K562 (cell line): ENCODE data around the gene TMEM209. TPM values are rescaled to one million over a fixed set of nuclear protein-coding genes. Genes with fewer than 3 reads are reported as not detected.
A peak's percentile ranks its signal among the peaks of the same experiment; 100 is the strongest.

Source experiments
- CXXC5 ChIP-seq: fragments of 250-450 bp; sonication (Bioruptor Pico); IDR thresholded peaks from 2 replicates; pipeline ENCODE4 v1.8.0; 2022; ENCODE audit warnings: inconsistent platforms, mild to moderate bottlenecking, moderate library complexity
- E2F4 ChIP-seq: sonication (generic); formaldehyde crosslinking; IDR thresholded peaks from 2 replicates; pipeline ENCODE4 v1.8.0; 2022; ENCODE audit warnings: mild to moderate bottlenecking, low read depth, missing genetic modification reagents
- EGR1 ChIP-seq: fragments of 450-650 bp; conservative IDR thresholded peaks from 2 replicates; pipeline ENCODE4 v1.6.1; 2017; ENCODE audit warnings: mild to moderate bottlenecking
- ETV5 ChIP-seq: sonication (generic); formaldehyde crosslinking; IDR thresholded peaks from 2 replicates; pipeline ENCODE4 v1.4.0; 2020; ENCODE audit warnings: low read depth, mild to moderate bottlenecking, missing genetic modification reagents
- FOSL1 ChIP-seq: fragments of 200-800 bp; sonication (Bioruptor generic); conservative IDR thresholded peaks from 2 replicates; pipeline ENCODE4 v1.6.1; 2016; ENCODE audit warnings: missing genetic modification characterization, missing compliant biosample characterization
- HNRNPLL ChIP-seq: fragments of 200-400 bp; formaldehyde crosslinking; IDR thresholded peaks from 2 replicates; pipeline ENCODE4 v1.6.1; 2017; ENCODE audit warnings: low read length, low read depth, mild to moderate bottlenecking; ENCODE audit not compliant: poor library complexity, severe bottlenecking
- ILK ChIP-seq: fragments of 450-650 bp; IDR thresholded peaks from 2 replicates; pipeline ENCODE4 v1.6.1; 2016; ENCODE audit warnings: missing genetic modification characterization, low read depth, mild to moderate bottlenecking, missing compliant biosample characterization, moderate library complexity, borderline replicate concordance
- JUN ChIP-seq, 2 experiments: sonication (generic) in 1 of 2; formaldehyde crosslinking in 1 of 2; IDR thresholded peaks; 2 replicates each; pipeline versions ENCODE4 v1.6.1 to v1.8.0; 2012 to 2022; ENCODE audit warnings: borderline replicate concordance in 2 of 2, mild to moderate bottlenecking in 2 of 2, improper control_type of control experiment in 1 of 2, low read depth in 1 of 2, low read length in 1 of 2, missing genetic modification reagents in 1 of 2
- MCM5 ChIP-seq: fragments of 450-650 bp; IDR thresholded peaks from 2 replicates; pipeline ENCODE4 v1.6.1; 2016; ENCODE audit warnings: low read depth
- MYBL2 ChIP-seq, 2 experiments: fragments of 450-650 bp in 1 of 2; sonication (generic) in 1 of 2; formaldehyde crosslinking in 1 of 2; IDR thresholded peaks; 2 replicates each; pipeline versions ENCODE4 v1.6.1 to v1.8.1; 2017 to 2022; ENCODE audit warnings: borderline replicate concordance in 1 of 2, inconsistent platforms in 1 of 2, low read depth in 1 of 2, mild to moderate bottlenecking in 1 of 2, missing genetic modification reagents in 1 of 2, moderate library complexity in 1 of 2
- POU5F1 ChIP-seq: fragments of 150-350 bp; IDR thresholded peaks from 2 replicates; pipeline ENCODE4 v1.6.1; 2014; ENCODE audit warnings: borderline replicate concordance, low read length, low read depth, mild to moderate bottlenecking; ENCODE audit not compliant: partially characterized antibody
- PURB ChIP-seq: sonication (generic); formaldehyde crosslinking; IDR thresholded peaks from 2 replicates; pipeline ENCODE4 v1.9.0; 2021; ENCODE audit warnings: low read depth, mild to moderate bottlenecking, missing genetic modification reagents
- SMARCE1 ChIP-seq: fragments of 450-650 bp; IDR thresholded peaks from 2 replicates; pipeline ENCODE4 v1.7.1; 2016; ENCODE audit warnings: mild to moderate bottlenecking
- ZBTB7A ChIP-seq: IDR thresholded peaks from 2 replicates; pipeline ENCODE4 v1.6.1; 2011; ENCODE audit warnings: low read depth, mild to moderate bottlenecking, low read length, moderate library complexity, borderline replicate concordance; ENCODE audit not compliant: control insufficient read depth
- ZFPM2 ChIP-seq: fragments of 250-450 bp; sonication (Bioruptor Pico); IDR thresholded peaks from 2 replicates; pipeline ENCODE4 v1.5.1; 2022; ENCODE audit warnings: mild to moderate bottlenecking
- ZNF263 ChIP-seq: sonication (generic); formaldehyde crosslinking; IDR thresholded peaks from 2 replicates; pipeline ENCODE4 v1.8.0; 2022; ENCODE audit warnings: mild to moderate bottlenecking, missing genetic modification reagents, borderline replicate concordance
- ZNF561 ChIP-seq: fragments of 450-650 bp; formaldehyde crosslinking; conservative IDR thresholded peaks from 2 replicates; pipeline ENCODE4 v1.4.0; 2020; ENCODE audit warnings: mild to moderate bottlenecking, moderate library complexity
- polyA plus RNA-seq, 8 experiments: library from polyadenylated mRNA; depleted of rRNA in 4 of 8; stranded (reverse) in 5 of 8; unstranded in 3 of 8; fragments of >200 nt; fragmentation: Nextera tagmentation in 2 of 8; fragmentation: Illumina TruSeq in 1 of 8; extraction: Ambion mirVana in 2 of 8; extraction: Trizol in 1 of 8; gene quantifications; 2 replicates each; pipeline versions ENCODE4 v1.2.1 to v1.2.3, GENCODE V29; 2011 to 2014; ENCODE audit warnings: inconsistent platforms in 1 of 8, missing spikeins in 1 of 8
- total RNA-seq, 7 experiments: library from RNA; depleted of rRNA in 6 of 7; stranded (reverse); fragments of >200 nt in 6 of 7; fragmentation: Illumina TruSeq in 2 of 7; extraction: Trizol in 2 of 7; gene quantifications; 2 replicates each; pipeline versions ENCODE4 v1.2.1 to v1.2.3, GENCODE V29; 2011 to 2021; ENCODE audit warnings: low replicate concordance in 1 of 7
- TF ChIP-seq, protein P1 (sequence below): fragments of 450-650 bp; formaldehyde crosslinking; conservative IDR thresholded peaks from 2 replicates; pipeline ENCODE4 v1.4.0; 2022; ENCODE audit warnings: mild to moderate bottlenecking, missing genetic modification characterization
- TF ChIP-seq, protein P2 (sequence below): sonication (generic); formaldehyde crosslinking; IDR thresholded peaks from 2 replicates; pipeline ENCODE4 v1.8.1; 2023; ENCODE audit warnings: mild to moderate bottlenecking, missing genetic modification reagents
- TF ChIP-seq, protein P3 (sequence below), 2 experiments: fragments of 250-450 bp in 1 of 2; fragments of 450-650 bp in 1 of 2; sonication (Bioruptor Pico) in 1 of 2; IDR thresholded peaks; 2 replicates each; pipeline versions ENCODE4 v1.6.1 to v1.8.0; 2016 to 2021; ENCODE audit warnings: mild to moderate bottlenecking in 2 of 2, moderate library complexity in 2 of 2, missing compliant biosample characterization in 1 of 2, missing genetic modification characterization in 1 of 2

Gene TMEM209
- total and polyA plus RNA-seq, 9 of the 15 experiments (the other 6 are each of a cell fraction or from before 2014, with no cell fraction given): 36.8 to 116 (median 76.6) TPM

GRCh38 chr7:130141884-130142653 lies 63.1 kb downstream of the TMEM209 start (continued):
- TF ChIP-seq E2F4 (CRISPR knock-in tag) (peak; percentile 52; the same call in 1 of the 2 replicates), CXXC5 (no peak), ZNF561 (CRISPR knock-in tag) (no peak), ETV5 (CRISPR knock-in tag) (0 out of 2 replicates have a peak, but pooled peaks have one; percentile 15), JUN (IDR thresholded peaks at IDR 0.05; ENCODE audit: borderline replicate concordance, low read depth, low read length) (no peak), JUN (CRISPR knock-in tag; IDR thresholded peaks at IDR 0.05; ENCODE audit: borderline replicate concordance) (peak; percentile 8; the same call in 1 of the 2 replicates), ZNF263 (CRISPR knock-in tag) (peak; percentile 46; the same call in 1 of the 2 replicates), ILK (tag) (no peak), SMARCE1 (no peak), FOSL1 (tag) (no peak), HNRNPLL (peak; percentile 5), ZFPM2 (CRISPR knock-in tag) (no peak), EGR1 (peak; percentile 51), ZBTB7A (peak; percentile 25; the same call in 1 of the 2 replicates), PURB (no peak), MYBL2 (IDR thresholded peaks at IDR 0.05; ENCODE audit: low read depth) (no peak), MYBL2 (CRISPR knock-in tag; IDR thresholded peaks at IDR 0.05; ENCODE audit: borderline replicate concordance) (no peak), POU5F1 (no peak), MCM5 (no peak)
- TF ChIP-seq, protein P1, sequence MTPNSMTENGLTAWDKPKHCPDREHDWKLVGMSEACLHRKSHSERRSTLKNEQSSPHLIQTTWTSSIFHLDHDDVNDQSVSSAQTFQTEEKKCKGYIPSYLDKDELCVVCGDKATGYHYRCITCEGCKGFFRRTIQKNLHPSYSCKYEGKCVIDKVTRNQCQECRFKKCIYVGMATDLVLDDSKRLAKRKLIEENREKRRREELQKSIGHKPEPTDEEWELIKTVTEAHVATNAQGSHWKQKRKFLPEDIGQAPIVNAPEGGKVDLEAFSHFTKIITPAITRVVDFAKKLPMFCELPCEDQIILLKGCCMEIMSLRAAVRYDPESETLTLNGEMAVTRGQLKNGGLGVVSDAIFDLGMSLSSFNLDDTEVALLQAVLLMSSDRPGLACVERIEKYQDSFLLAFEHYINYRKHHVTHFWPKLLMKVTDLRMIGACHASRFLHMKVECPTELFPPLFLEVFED (CRISPR knock-in tag): no peak
- TF ChIP-seq, protein P2, sequence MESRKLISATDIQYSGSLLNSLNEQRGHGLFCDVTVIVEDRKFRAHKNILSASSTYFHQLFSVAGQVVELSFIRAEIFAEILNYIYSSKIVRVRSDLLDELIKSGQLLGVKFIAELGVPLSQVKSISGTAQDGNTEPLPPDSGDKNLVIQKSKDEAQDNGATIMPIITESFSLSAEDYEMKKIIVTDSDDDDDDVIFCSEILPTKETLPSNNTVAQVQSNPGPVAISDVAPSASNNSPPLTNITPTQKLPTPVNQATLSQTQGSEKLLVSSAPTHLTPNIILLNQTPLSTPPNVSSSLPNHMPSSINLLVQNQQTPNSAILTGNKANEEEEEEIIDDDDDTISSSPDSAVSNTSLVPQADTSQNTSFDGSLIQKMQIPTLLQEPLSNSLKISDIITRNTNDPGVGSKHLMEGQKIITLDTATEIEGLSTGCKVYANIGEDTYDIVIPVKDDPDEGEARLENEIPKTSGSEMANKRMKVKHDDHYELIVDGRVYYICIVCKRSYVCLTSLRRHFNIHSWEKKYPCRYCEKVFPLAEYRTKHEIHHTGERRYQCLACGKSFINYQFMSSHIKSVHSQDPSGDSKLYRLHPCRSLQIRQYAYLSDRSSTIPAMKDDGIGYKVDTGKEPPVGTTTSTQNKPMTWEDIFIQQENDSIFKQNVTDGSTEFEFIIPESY: peak; percentile 74
- TF ChIP-seq, protein P3, sequence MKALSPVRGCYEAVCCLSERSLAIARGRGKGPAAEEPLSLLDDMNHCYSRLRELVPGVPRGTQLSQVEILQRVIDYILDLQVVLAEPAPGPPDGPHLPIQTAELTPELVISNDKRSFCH (CRISPR knock-in tag; IDR thresholded peaks at IDR 0.05): no peak
- TF ChIP-seq, protein P3 (tag; IDR thresholded peaks at IDR 0.05): peak; percentile 65; the same call in 1 of the 2 replicates
